Epithelial cell of esophagus (primary cell): ENCODE results near the gene LHX6.

Experiments used
- DNase-seq: peaks from one replicate; pipeline ENCODE4 v3.0.0; 2010; ENCODE audit warnings: low read depth
- H3K4me3 ChIP-seq: 2 replicates; pipeline ENCODE4 v1.5.1; 2011; ENCODE audit warnings: mild to moderate bottlenecking, low read length, control low read depth
- CTCF ChIP-seq: IDR thresholded peaks from 2 replicates; pipeline ENCODE4 v1.5.1; 2011; ENCODE audit warnings: low read depth, mild to moderate bottlenecking, low read length, control low read depth, inconsistent platforms; ENCODE audit not compliant: insufficient read depth; ENCODE audit errors: missing control alignments

LHX6 gene

GRCh38 chr9:122218935-122219855 is 9.6 kb downstream of the LHX6 start:
- DNase-seq: no peak
- peak overlapping the region; percentile 19 for H3K4me3 ChIP-seq
- TF ChIP-seq CTCF: no peak

- no peak overlapping the region for H3K4me3 ChIP-seq
- no peak for TF ChIP-seq CTCF
- DNase-seq: peak; percentile 28
These were observed 10.5 kb downstream of the LHX6 start for GRCh38 chr9:122218071-122218934.

GRCh38 chr9:122217640-122218039 is 11.1 kb downstream of the LHX6 start:
- DNase-seq: no peak
- TF ChIP-seq CTCF: no peak
- no peak overlapping the region for H3K4me3 ChIP-seq

GRCh38 chr9:122216798-122217418 is 11.8 kb downstream of the LHX6 start:
- no peak for TF ChIP-seq CTCF
- DNase-seq: no peak

GRCh38 chr9:122216138-122216797 is 12.5 kb downstream of the LHX6 start:
- TF ChIP-seq CTCF: no peak
- DNase-seq: no peak
- H3K4me3 ChIP-seq: no peak overlapping the region

More at GRCh38 chr9:122216798-122217418, 11.8 kb downstream of the LHX6 start:
- no peak overlapping the region for H3K4me3 ChIP-seq

GRCh38 chr9:122215663-122216062 is 13.1 kb downstream of the LHX6 start:
- TF ChIP-seq CTCF: no peak
- no peak overlapping the region for H3K4me3 ChIP-seq
- DNase-seq: no peak
